ENCODE measurements around the gene TLCD3A. TPM values are rescaled to one million over a fixed set of nuclear protein-coding genes. Genes with fewer than 3 reads are reported as not detected.

TLCD3A gene
- total RNA-seq, 1 donor from 2014 or later = 25.8 TPM

DNA sequence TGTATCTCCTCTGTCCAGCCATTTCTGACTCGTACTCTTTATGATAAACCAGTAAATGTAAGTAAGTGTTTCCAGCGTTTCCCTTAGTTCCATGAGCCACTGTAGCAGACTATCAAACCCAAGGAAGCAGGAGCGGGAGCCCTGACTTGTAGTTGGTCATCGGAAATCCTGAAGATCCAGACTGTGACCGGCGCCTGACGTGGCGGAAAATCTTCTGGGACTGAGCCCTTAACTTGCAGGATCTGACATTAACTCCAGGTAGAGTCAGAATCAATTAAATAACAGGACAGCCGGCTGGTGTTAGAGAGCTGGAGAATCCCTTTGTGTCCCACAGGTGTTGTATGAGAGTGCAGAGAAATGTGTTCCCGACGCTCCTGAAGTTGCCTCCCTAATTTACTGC is 45.7 kb downstream of the TLCD3A start:
- Mint-ChIP-seq H3K4me1 (ENCODE audit: low read depth, unreplicated experiment) (peaks cover 17% of the 10 kb centered on the region), H3K36me3 (ENCODE audit: low read depth, unreplicated experiment) (peaks cover 17% of the 10 kb centered on the region), H3K4me3 (ENCODE audit: unreplicated experiment) (no peak overlapping the region), H3K27ac (ENCODE audit: unreplicated experiment) (no peak overlapping the region), H3K27me3 (ENCODE audit: low read depth, unreplicated experiment) (no peaks in the 10 kb centered on the region), H3K9me3 (ENCODE audit: unreplicated experiment) (no peaks in the 10 kb centered on the region)
- Histone ChIP-seq H3K79me2 (ENCODE audit: insufficient read depth, low read length) (peaks cover 38% of the 10 kb centered on the region), H3K9me3 (ENCODE audit: insufficient read depth, low read depth, low read length) (no peaks in the 10 kb centered on the region), H3K4me1 (ENCODE audit: insufficient read depth, low read length) (peaks cover 11% of the 10 kb centered on the region), H2AFZ (ENCODE audit: low read depth, low read length) (no peak overlapping the region), H3K36me3 (ENCODE audit: insufficient read depth, low read length) (peaks cover 34% of the 10 kb centered on the region), H3K27me3 (ENCODE audit: insufficient read depth, low read length) (no peaks in the 10 kb centered on the region), H3K27ac (ENCODE audit: low read depth, low read length) (no peak overlapping the region), H3K9ac (ENCODE audit: low read length) (no peak overlapping the region), H3K4me2 (ENCODE audit: low read length) (no peak overlapping the region), H3K4me3 (ENCODE audit: insufficient read depth, low read depth, low read length) (no peak overlapping the region), H4K20me1 (ENCODE audit: insufficient read depth, low read length) (peaks cover 13% of the 10 kb centered on the region)
- FAIRE-seq (no peak), DNase-seq (ENCODE audit: low read depth) (no peak)
- TF ChIP-seq, protein P1, sequence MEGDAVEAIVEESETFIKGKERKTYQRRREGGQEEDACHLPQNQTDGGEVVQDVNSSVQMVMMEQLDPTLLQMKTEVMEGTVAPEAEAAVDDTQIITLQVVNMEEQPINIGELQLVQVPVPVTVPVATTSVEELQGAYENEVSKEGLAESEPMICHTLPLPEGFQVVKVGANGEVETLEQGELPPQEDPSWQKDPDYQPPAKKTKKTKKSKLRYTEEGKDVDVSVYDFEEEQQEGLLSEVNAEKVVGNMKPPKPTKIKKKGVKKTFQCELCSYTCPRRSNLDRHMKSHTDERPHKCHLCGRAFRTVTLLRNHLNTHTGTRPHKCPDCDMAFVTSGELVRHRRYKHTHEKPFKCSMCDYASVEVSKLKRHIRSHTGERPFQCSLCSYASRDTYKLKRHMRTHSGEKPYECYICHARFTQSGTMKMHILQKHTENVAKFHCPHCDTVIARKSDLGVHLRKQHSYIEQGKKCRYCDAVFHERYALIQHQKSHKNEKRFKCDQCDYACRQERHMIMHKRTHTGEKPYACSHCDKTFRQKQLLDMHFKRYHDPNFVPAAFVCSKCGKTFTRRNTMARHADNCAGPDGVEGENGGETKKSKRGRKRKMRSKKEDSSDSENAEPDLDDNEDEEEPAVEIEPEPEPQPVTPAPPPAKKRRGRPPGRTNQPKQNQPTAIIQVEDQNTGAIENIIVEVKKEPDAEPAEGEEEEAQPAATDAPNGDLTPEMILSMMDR (IDR thresholded peaks at IDR 0.05; ENCODE audit: insufficient read depth, low read depth, low read length) = no peak
- TF ChIP-seq EZH2 (IDR thresholded peaks at IDR 0.05; ENCODE audit: insufficient read depth, low read length) = no peak

DNA sequence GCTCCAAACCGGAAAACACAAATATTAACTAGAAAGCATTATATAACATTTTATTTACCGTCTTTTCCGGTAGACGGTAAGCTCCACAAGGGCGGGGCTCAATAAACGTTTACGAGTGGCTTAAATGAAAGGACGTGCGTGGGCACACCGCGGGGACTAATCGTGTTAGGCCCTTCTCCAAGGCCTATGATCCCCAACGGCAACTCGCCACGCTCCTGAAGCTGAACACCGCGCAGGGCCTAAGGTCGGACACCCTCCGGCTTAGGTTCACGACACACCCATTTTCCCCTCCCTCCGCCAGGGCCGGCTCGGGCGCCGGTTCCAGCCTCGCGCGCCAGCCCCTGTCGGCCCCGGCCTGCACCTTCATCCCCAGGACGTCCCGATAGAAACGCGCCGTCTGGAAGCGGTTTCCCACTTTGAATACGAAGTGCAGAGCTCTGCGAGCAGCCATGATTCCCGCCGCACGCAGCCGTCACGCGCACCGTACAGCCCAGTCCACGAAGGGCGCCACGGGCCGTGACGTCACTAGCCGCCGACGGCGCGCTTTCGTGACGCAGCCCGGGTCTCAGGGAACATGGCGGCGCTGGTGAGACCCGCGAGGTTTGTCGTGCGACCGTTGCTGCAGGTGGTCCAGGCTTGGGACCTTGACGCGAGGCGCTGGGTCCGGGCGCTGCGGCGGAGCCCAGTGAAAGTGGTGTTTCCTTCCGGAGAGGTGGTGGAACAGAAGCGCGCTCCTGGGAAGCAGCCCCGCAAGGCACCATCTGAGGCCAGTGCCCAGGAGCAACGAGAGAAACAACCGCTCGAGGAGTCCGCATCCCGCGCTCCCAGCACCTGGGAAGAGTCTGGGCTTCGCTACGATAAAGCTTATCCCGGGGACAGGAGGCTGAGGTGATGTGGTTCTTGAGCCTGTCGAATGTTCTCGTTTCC is 49.7 kb downstream of the TLCD3A start, which contains the start of the genes GLOD4 and MRM3:
GLOD4 (minus strand) TSS at position 476 of the 927 bp plus-strand sequence; CDS start at position 451, 25 bp downstream.
MRM3 (plus strand) TSS at position 549 of the 927 bp plus-strand sequence; CDS start at position 575, 26 bp downstream.
- peak within 1 kb of the TSS; percentile 90 for H3K4me2 ChIP-seq (ENCODE audit: low read length)
- peak within 1 kb of the TSS; percentile 83 for H2AFZ ChIP-seq (ENCODE audit: low read depth, low read length)
- H3K27me3 ChIP-seq (ENCODE audit: insufficient read depth, low read length) = no peaks in the 10 kb centered on the region
- peaks cover 7% of the 10 kb centered on the region for H3K4me1 ChIP-seq (ENCODE audit: insufficient read depth, low read length)
- H3K27me3 Mint-ChIP-seq (ENCODE audit: low read depth, unreplicated experiment) = no peaks in the 10 kb centered on the region
- H3K9ac ChIP-seq (ENCODE audit: low read length) = peak within 1 kb of the TSS; percentile 90
- H3K4me3 Mint-ChIP-seq (ENCODE audit: unreplicated experiment) = peak within 1 kb of the TSS; percentile 97
- peaks cover 66% of the 10 kb centered on the region for H3K79me2 ChIP-seq (ENCODE audit: insufficient read depth, low read length)
- peaks cover 16% of the 10 kb centered on the region for H3K36me3 ChIP-seq (ENCODE audit: insufficient read depth, low read length)
- peak within 1 kb of the TSS; percentile 89 for H3K27ac Mint-ChIP-seq (ENCODE audit: unreplicated experiment)
- peaks cover 18% of the 10 kb centered on the region for H3K4me1 Mint-ChIP-seq (ENCODE audit: low read depth, unreplicated experiment)
- TF ChIP-seq, protein P1 (IDR thresholded peaks at IDR 0.05; ENCODE audit: insufficient read depth, low read depth, low read length) = no peak
- TF ChIP-seq EZH2 (IDR thresholded peaks at IDR 0.05; ENCODE audit: insufficient read depth, low read length) = no peak
- peak within 1 kb of the TSS; percentile 98 for H3K4me3 ChIP-seq (ENCODE audit: insufficient read depth, low read depth, low read length)
- H4K20me1 ChIP-seq (ENCODE audit: insufficient read depth, low read length) = peaks cover 9% of the 10 kb centered on the region
- no peaks in the 10 kb centered on the region for H3K9me3 ChIP-seq (ENCODE audit: insufficient read depth, low read depth, low read length)
- H3K27ac ChIP-seq (ENCODE audit: low read depth, low read length) = peak within 1 kb of the TSS; percentile 77
- peaks cover 10% of the 10 kb centered on the region for H3K36me3 Mint-ChIP-seq (ENCODE audit: low read depth, unreplicated experiment)
- DNase-seq (ENCODE audit: low read depth) (peak; percentile 68), FAIRE-seq (no peak)
- H3K9me3 Mint-ChIP-seq (ENCODE audit: unreplicated experiment) = no peaks in the 10 kb centered on the region
